VCaP (cell line): ENCODE results near the gene ADAMTS12.

Experiments
- H3K27ac ChIP-seq: fragments of 450-650 bp; 2 replicates; pipeline ENCODE4 v1.5.1; 2017
- TF ChIP-seq, protein P1 (sequence below): fragments of 450-650 bp; conservative IDR thresholded peaks from 2 replicates; pipeline ENCODE4 v1.5.1; 2017; ENCODE audit warnings: mild to moderate bottlenecking, moderate library complexity

Gene ADAMTS12

DNA sequence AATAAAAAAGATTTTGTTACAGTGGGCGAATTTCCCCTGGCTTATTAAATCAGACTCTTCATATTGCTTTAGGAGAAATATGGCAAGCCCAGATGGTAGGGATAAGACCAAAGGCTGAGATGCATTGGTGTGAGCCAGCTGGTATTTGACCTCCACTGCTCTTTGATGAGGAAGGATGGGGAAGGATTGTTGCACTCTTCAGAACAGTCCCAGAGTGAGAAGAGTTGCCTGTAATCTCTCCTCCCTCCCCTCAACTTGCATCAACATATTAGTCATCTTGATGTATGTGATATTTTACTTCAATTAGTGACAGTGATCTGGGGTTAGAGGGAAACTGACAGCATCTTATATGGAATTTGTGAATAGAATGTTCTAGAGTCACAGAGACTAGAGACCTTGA, 136.6 kb downstream of the ADAMTS12 start:
- no peak overlapping the region for H3K27ac ChIP-seq
- TF ChIP-seq, protein P1, sequence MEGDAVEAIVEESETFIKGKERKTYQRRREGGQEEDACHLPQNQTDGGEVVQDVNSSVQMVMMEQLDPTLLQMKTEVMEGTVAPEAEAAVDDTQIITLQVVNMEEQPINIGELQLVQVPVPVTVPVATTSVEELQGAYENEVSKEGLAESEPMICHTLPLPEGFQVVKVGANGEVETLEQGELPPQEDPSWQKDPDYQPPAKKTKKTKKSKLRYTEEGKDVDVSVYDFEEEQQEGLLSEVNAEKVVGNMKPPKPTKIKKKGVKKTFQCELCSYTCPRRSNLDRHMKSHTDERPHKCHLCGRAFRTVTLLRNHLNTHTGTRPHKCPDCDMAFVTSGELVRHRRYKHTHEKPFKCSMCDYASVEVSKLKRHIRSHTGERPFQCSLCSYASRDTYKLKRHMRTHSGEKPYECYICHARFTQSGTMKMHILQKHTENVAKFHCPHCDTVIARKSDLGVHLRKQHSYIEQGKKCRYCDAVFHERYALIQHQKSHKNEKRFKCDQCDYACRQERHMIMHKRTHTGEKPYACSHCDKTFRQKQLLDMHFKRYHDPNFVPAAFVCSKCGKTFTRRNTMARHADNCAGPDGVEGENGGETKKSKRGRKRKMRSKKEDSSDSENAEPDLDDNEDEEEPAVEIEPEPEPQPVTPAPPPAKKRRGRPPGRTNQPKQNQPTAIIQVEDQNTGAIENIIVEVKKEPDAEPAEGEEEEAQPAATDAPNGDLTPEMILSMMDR, result no peak

DNA sequence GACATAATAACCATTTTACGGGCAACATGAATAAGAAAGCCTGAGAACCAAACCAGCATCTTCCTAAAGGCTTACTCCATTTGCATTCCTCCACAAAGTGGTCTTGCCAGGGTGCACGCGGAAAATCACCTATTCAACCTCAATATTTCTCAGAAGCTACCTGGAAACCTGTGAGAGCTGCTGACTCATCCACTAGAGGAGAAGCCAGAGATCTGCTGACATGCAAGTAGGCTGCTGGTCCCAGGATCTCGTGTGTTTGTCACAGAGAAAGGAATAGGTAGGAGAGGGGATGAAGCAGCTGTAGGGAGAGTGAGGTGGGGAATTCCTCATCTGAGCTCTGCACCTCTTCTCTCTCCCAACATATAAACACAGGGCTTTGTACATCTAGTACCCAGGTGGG, 138.1 kb downstream of the ADAMTS12 start:
- TF ChIP-seq, protein P1, result no peak
- no peak overlapping the region for H3K27ac ChIP-seq

DNA sequence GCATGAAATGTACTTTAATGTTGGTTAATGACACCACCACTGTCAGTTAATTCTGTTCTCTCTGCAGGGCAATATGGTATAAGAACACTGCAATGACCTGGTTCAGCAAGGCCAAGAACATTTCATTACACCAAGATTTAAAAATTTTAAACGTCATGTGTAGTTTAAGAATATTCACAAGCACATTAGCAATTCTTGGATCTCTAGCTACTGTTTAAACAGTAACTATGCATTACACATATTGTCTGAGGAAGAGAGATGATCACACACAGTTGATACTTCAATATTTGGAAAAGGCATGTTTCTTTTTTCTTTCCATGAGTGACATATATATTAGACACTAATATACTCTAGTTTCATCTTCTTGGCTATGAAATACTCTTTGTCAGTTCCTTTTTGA, 143.0 kb downstream of the ADAMTS12 start:
- TF ChIP-seq, protein P1, result no peak
- peak overlapping the region; percentile 34 for H3K27ac ChIP-seq

DNA sequence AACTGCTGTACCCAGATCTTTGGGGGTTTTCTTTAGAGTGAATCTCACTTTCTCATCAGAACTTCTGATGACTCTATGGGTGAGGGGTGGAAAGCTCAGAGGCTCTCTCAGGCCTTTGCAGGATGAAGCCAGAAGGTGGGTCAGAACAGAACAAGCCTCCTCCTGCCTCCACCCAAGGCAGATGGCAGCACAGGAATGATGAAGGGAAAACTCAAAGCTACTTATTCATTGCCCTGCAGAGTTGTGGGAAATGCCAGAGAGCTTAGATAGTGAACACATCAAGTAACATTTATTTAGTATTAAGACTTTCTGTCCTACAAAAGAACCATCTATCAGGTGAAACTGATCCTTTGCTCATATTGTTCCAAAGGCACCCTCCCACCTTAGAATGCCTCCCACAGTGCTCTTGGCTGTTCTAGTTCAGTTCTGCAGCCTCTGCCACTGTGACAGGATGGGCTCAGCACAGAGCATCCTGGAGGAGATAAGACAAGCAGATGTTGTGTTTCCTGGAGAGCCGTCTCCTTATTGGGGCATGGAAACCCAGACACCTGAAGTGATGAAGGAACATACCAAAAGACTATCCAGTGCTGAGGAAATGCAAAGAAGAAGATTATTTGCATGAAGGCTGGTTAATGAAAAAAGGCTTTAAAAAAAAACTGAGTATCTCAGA, 146.6 kb downstream of the ADAMTS12 start:
- TF ChIP-seq, protein P1, result no peak
- no peak overlapping the region for H3K27ac ChIP-seq

DNA sequence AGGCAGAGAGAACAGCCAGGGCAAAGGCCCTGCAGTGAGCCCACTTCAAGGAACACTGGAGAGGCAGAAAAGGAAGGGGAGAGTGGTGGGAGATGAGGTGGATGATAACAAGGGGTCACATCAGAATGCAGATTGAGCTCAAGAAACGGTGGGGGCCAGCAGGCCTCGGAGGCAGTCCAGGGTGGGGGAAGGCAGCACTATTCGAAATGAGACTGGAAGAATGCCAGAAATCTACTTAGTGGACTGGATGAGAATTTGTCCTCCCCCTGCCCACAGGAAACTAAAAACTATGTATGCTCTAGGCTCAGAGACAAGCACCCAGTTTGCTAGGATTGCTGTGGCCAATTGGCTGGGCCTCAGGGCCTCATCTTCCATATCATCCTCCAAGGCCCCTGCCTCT, 148.7 kb downstream of the ADAMTS12 start:
- TF ChIP-seq, protein P1, result no peak
- no peak overlapping the region for H3K27ac ChIP-seq

DNA sequence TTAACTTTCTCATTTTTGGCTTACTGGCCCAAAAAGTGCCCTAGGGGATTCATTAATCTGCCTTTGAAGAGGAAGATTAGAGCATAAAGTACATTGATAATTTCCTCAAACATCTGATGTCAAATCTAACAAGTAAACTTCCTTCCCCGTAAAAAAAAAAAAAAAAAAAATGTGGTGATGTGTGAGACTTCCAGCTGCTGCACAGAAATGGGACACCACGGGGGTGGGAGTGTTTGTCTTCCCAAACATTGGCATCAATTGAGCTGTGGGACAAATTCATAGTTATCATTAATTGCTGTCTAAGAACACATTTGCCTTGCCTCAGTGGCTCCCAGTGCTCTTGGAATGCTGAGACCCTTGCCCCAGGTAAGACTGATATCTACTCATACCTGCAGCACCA, 149.6 kb downstream of the ADAMTS12 start:
- TF ChIP-seq, protein P1, result no peak
- no peak overlapping the region for H3K27ac ChIP-seq

DNA sequence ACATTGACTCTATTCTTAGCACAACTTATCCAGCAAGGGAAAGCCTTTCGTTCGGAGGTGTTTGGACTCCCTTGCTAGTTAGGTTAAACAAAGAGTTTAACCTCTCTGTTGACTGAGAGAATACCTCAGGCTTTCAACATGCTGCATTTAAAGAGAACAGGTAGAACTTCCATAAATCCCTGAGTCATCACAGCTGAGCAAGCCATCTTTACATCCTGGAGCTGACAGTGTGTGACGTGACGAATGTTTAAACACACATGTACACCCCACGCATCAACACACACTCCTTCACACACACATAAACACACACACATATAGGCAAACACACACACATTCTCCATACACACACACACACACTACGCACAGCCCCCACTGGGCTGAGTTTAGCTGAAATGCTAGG, 152.8 kb downstream of the ADAMTS12 start:
- H3K27ac ChIP-seq, result peak overlapping the region; percentile 31
- TF ChIP-seq, protein P1, result no peak
